Stimulated activated CD8-positive, alpha-beta memory T cell treated with anti-CD3 and anti-CD28 coated beads, Interleukin-2, amount 100 ng/mL, for 1 hour (primary cell): ENCODE measurements around the gene DDC.
A peak's percentile ranks its signal among the peaks of the same experiment; 100 is the strongest.

Experiments
- DNase-seq, 2 donors: peaks; one replicate each; pipeline ENCODE4 v3.0.0-alpha.2; 2020; ENCODE audit warnings: low read depth in 2 of 2

DDC gene

DNA sequence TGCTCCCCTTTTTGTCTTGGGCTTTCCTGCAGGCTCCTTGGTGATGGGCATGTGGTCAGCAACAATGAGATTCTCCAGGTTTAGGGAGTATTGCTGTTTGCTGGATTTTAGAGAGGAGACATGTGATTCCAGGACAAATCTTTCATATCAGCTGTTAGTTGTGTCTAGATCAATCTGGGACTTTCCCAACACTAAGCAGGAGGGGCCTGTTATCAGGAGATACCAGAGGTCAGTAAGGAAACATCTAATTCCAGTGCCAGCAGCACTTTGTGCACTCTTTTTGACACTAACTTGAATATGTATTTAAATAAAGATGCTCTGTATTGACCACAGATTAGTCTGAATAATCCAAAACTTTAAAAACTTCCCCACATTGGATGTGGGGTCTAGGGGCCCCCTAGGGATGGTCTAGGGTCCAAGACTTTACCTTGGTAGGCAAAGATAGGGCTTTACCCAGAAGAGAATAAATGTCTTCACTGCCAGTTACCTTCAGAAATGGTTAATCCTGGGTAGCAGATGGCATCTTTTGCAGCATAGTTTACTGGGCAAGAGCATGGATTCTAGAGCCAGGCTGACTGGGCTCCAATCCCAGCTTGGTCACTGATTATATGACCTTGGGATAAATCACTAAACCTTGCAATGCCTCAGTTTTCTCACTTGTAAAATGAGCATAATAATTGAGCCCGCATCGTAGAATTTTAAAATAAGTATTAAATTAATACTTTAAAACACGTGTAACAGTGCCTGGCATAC is 108.7 kb downstream of the DDC start:
- no peak for DNase-seq

DNA sequence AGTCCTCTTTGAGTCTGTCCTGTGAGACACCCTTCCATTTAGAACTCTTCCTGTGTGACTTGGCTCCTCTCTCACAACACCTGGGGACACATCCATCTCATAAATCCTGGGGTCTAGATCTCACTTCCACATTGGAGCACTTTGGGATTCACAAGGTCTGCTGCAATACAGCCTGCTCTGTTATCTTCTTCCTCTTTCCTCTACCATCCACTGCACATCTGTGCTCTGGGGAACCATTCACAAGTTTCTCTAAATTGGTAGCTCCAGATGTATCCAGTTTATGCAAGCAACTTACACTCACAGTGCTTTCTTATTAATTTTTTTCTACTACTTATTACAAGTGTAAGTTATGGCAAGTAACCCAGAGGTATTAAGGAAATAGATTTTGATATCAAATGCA is 109.5 kb downstream of the DDC start:
- DNase-seq: no peak

GRCh38 chr7:50454968-50455367 is 110.2 kb downstream of the DDC start:
- DNase-seq: no peak

- no peak for DNase-seq
These were observed 114.6 kb downstream of the DDC start for GRCh38 chr7:50450590-50451032.

DNA sequence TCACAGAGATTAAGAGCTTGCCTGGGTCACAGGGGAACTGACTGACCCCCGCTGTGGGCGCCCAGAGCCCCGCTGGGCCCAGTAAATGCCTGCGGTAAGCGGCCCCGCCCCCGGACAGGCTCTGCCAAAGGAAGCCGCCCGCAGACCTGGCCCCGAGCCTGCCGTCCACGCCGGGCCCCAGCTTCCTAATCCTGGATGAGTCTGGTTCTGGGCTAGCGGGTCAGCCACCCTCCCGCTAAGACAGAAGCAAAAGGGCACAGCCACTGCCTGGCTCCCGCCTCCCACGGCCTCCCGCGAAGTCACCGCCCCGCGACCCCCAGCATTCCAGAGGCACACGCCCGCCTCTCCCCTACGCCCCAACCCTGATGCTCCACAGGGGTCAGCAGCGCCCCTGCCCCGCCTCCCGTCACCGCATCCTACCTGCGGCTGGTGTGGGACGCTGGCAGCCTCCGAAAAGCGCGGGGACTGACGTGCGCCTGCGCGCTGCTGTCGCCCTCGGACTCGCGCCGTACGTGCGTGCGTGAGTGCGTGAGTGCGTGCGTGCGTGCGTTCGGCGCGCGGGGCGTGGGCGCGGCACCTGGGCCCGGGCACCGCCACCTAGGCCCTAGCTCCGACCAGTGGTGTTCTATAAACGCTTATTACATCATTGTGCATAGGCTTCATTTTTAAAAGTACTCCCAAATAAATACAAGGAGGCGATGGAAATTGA is 115.2 kb downstream of the DDC start, which contains the start of gene FIGNL1:
Gene FIGNL1, minus strand, starts transcription at position 470 of the 709 bp plus-strand sequence. CDS start 3,063 bp downstream, outside the sequence.
- peak; percentile 54 for DNase-seq

DNA sequence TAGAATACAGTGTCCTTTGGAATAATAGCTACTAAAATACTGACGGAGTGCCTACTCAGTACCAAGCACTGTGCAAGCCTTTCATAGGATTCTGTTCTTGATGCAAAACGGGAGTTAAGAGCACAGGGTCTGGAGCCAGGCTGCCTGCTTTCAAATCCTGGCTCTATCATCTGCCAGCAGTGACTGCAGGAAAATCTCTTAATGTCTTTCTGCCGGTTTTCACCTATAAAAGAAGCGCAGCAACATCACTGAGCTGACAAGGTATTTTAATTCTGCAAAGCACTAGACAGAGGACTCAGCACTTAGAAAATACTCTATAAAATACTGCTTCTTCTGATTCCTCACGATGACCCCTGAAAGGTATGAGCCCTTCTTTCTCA is 115.7 kb downstream of the DDC start:
- DNase-seq: no peak

- DNase-seq: no peak
These were observed 116.4 kb downstream of the DDC start for GRCh38 chr7:50448823-50449222.

DNA sequence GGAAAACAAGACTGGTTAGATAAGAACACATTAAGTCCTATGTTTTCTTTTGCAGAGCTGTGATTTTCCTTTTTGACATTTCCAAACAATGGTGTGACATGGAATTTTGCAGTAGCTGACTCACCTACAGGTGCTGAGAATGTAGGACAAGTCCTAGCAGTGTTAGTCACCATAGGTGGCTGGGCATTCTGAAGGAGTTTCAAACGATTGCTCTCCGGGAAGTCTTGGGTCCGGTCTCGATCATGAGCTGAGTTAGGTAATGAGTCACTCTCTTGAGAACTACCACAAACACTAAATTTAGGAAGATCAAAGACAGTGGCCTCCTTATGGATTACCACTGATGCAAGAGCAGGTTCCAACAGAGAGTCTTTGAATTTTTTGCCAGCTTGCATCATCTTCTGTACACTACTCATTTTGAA is 118.7 kb downstream of the DDC start:
- no peak for DNase-seq

- no peak for DNase-seq
These were observed 128.9 kb downstream of the DDC start for GRCh38 chr7:50436133-50436806.

- no peak for DNase-seq
These were observed 133.4 kb downstream of the DDC start for GRCh38 chr7:50431722-50432305.

- DNase-seq: no peak
These were observed 133.9 kb downstream of the DDC start for GRCh38 chr7:50431316-50431715.

DNA sequence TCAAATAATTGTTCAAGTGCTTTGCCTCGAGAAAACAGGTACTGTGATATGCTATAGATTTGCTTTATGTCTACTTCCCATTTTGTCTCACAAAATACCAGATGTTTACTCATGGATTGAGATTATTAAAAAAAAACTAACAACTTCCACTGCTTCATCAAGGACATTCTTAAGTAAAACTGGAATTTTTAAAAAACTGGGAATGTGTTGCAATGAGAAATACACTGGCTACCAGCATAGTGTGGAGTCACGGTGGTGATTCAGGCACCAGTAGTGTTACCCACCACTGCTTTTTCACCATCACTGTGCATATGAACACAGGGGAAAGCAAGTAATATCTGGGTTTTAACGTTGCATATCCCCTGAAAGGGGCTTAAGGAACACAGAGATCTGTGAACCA is 136.3 kb downstream of the DDC start:
- no peak for DNase-seq

DNA sequence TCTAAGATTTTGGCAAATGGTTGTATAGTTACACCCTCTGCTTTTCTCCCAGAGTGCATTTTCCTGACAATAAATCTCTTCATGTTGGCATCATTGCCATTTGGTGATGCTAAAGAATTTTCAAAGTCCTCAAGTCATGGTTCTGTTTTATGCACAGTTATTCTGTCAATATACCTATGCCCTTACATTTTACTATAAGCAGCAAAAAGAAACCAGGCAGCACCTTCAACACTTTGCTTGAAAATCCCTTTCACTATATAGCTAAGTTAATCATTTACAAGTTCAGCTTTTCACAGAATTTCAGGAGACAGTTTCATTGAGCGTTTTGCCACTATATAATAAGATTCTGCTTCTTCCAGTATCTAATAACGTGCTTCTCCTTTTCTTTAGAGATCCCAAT is 137.7 kb downstream of the DDC start:
- DNase-seq: no peak

GRCh38 chr7:50426280-50427045 is 138.7 kb downstream of the DDC start:
- DNase-seq: no peak

- DNase-seq: no peak
These were observed 139.9 kb downstream of the DDC start for GRCh38 chr7:50425318-50425717.

- DNase-seq: no peak
These were observed 141.3 kb downstream of the DDC start for GRCh38 chr7:50423860-50424259.

DNA sequence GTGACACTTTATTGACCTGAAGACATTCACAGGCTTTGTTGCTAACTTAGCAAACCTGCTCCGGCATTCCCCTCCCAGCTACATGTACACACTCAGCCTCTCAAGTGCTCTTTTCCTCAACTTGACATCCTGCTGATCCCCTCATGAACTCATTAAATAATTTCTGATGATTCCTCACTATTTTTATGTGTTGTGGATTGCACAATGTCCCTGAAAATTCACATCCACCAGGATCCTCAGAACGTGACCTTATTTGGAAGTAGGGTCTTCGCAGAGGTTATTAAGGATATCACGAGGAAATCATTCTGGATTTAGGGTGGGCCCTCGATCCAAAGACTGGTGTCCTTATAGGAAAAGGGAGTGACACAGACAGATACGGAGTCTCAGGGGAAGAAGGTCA is 142.3 kb downstream of the DDC start:
- DNase-seq: no peak

- DNase-seq: no peak
These were observed 144.2 kb downstream of the DDC start for GRCh38 chr7:50421043-50421442.

DNA sequence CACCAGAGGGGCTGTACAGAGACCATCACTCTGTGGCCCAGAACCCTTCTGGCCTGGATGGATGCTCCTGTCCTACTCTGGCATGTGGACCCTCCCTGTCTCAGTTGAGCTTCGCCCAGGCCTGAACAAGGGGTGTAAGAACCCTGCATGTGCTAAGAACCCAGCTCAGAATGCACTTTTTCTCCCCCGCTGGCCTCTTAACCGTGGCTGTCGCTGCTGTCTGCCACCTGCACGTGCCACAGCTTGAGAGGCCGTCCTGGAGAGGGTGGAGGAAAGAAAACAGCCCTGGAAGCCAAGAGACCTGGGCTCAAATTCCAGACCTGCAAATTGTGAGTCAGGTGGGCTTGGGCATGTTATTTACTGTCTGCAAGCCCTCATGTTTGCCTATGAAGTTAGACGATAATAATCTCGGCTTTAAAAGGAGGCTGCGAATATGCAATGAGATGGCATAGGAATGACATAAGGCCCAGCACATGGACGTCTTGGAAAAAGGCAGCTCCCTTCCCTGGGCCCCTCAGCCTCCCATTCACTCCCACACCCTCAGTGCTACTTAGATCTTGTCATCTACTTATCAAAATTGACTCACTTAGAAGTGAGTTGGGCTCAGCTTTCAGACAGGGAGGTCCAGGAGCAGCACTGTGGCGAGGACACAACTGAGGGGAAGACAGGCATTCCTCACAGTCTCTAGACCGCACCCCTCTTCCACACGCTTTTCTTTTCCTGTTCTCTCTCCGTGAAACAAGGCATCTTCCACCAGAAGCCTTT is 146.5 kb downstream of the DDC start:
- DNase-seq: no peak

GRCh38 chr7:50418086-50418515 is 147.1 kb downstream of the DDC start:
- DNase-seq: peak; percentile 38 to 40
